GM18511 (cell line): Measurements from ENCODE around the gene CEP162.
"Not testable (repeated sequence)": the region's sequence is repeated elsewhere in the genome, so short reads cannot be mapped to it uniquely, and the experiment has no call there.

Experiments used
- ATAC-seq: cut with Tn5 transposase; IDR thresholded peaks from one replicate; pipeline ENCODE4 v1.9.1; 2021; ENCODE audit warnings: mild to moderate bottlenecking, moderate library complexity; ENCODE audit not compliant: unreplicated experiment

Gene CEP162, protein sequence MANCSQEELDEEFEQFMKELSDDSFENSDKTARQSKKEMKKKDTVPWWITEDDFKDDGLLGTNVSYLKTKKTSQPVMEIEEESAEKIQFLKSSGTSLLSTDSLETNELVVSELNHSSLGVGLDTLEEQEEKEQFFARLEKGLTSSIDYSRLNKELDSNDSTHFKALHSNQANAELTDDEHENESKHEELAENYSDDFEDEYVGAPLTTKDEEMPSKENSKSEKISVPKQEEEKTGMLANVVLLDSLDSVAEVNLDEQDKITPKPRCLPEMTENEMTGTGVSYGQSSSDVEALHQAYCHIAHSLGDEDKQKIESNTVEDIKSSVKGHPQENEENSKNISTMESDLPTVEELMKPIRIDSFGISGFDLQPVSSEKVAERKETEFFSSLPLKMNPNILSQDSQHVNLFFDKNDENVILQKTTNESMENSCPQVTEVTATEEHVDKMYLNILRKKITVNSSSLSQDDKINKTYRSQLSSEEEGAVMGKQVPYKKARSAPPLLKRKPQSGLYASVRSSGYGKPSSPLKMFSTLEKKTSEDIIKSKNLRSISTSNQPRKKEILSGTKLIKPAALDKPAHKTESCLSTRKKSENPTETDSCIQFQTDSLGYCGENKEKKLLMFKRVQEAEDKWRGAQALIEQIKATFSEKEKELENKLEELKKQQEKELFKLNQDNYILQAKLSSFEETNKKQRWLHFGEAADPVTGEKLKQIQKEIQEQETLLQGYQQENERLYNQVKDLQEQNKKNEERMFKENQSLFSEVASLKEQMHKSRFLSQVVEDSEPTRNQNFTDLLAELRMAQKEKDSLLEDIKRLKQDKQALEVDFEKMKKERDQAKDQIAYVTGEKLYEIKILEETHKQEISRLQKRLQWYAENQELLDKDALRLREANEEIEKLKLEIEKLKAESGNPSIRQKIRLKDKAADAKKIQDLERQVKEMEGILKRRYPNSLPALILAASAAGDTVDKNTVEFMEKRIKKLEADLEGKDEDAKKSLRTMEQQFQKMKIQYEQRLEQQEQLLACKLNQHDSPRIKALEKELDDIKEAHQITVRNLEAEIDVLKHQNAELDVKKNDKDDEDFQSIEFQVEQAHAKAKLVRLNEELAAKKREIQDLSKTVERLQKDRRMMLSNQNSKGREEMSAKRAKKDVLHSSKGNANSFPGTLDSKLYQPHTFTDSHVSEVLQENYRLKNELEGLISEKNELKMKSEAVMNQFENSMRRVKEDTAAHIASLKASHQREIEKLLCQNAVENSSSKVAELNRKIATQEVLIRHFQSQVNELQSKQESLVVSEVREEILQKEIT (N-terminal part only)

DNA sequence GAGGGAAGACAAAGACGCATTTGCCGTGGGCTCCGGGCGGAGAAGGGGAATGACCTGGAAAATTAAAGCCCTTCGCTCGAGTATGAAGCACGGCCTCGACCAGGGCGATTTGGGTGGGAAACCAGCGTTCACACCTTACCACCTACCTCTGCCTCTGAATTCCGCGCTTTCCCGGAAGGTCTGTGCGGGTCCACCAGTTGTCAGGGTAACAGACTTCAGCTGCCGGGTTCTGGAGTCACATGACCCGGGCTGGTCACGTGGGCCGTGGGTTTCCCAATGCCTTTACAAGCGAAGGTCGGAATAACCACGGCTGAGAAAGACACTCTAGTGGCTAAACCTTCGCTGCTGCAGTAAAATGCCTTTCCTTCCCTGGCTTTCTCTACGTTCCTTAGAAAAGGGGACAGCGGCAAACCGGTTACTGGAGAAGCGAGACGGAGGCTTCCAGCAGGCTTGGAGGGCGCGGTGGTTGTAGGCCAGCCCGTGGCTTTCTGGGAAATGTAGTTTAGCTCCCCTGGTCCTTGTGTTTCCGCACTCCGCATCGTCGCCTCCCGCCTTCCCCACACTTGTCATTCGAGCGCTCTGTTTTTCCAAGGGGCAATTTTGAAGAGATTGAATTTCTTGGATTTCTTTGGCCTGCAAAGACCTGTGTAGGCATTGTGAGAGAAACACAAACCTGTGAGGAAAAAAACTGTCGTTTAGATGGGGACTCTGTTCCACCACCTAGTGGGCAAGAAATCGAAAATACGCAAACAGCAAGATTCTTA, at the start of gene CEP162:
Gene CEP162, minus strand, starts transcription at position 210 of the 764 bp plus-strand sequence. CDS start 1,250 bp downstream, outside the sequence.
- peak; percentile 99 for ATAC-seq

DNA sequence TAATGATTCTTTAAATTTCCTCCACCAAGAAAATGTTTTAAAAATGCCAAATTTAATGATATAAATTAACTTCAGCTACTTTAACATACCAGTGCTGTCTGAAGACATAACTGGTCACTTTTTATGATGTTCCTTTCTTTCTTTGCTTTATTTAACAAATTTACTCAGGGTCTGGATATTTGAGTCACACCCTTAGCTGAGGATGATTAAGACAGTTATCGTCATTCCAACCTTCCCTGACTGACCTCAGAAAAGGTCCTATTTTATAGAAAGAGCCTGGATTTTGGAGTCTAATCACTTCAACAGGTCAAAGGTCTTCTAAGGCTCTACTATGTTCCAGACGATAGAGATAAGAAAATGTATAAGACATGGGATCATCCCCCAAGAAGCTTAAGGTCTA, 47.4 kb upstream of the CEP162 start:
- ATAC-seq, result no peak

GRCh38 chr6:84273048-84273809, 45.8 kb upstream of the CEP162 start:
- no peak for ATAC-seq

- ATAC-seq, result no peak
These were observed 44.9 kb upstream of the CEP162 start for GRCh38 chr6:84272298-84272697.

DNA sequence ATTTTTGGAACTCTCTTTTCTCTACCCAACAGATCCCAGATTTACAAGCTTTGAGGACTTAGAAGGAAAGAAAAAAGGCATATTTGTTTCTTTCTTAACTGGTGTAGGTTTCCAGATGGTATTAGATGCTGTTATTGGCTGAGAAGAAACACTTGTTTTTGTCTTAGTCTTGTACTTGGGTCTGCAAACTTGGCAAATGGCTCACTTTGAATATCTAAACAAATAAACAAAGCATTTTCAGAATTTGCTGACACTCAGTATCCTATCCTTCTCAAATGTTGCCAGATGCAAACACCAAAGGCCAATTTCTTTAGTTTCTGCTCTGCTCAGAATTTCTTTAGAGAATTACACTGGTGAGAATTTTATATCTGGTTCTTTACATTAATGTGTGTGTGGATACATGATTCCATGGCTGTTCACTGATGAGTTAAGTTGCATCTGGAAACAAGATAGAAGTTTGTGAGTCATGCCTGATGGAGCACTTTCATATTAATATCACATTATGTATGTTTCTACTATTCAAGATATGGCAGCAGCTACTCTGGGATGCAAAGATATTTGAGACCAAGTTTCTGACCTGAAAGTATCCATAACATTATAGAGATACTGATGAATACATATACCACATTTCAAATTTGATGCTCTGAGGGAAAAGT, 43.7 kb upstream of the CEP162 start:
- ATAC-seq, result no peak

DNA sequence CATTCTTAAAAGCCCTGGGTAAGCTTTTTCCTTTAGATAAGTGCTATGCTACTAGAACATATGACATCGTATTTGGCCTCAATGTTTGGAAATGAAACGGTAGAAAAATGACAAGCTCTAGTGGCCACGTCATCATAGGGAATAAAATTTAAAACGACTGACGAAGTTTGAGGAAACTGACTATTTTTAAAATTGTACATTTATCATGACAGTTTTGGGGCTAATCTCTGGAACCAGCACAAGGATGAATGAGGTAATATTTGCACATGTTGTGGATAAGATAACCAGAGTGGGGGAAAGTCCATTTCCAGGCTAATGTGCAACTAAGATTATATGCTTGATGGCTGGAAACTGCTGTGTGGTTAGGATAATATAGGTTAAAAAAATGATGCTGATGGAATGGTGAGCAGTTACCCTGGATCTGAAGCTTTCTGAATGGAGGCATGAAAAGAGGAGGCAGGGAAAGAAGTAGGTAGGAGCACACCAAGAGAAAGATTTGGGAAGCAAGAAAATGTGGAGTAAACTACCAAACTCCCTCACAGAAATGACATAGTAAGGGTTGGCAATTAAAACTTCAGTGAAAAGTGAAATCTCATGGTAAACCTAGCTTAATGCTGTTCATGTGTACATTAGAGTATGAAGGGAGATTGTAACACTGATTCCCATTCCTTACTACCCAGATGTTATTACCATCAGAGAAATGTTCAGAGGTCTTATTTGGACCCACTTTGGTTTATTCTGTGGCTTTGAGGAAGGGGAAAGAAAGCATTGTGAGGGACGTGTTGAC, 42.7 kb upstream of the CEP162 start:
- ATAC-seq, result no peak

DNA sequence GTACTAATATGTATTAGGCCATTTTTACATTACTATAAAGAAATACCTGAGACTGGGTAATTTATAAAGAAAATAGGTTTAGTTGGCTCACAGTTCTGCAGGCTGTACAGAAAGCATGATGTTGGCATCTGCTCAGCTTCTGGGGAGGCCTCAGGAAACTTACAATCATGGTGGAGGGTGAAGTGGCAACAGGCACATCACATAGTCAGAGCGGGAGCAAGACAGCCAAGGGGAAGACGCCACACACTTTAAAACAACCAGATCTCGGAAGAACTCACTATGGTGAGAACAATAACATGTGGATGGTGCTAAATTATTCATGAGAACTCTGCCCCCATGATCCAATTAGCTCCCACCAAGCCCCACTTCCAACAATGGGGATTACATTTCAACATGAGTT, 41.3 kb upstream of the CEP162 start:
- ATAC-seq, result no peak

- ATAC-seq, result no peak
These were observed 36.1 kb upstream of the CEP162 start for GRCh38 chr6:84263557-84263956.

DNA sequence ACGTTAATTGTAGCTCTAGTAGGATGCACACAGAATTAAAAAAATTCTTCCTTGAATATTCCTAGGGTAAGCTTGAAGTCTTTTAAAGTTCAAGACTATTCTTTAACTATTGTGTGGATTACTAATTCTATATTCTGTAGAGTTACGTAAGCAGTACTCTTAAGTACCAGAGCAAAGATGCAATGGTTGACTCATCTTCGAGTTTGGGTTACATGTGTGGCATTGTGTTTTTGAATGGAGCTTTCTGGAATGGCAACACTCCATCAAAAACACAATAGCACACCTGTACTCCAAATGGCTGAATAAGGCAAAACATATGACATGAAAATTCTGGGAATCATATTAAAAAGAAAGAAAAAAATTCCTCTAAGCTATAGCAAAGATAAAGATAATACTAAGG, 33.5 kb upstream of the CEP162 start:
- ATAC-seq, result no peak

DNA sequence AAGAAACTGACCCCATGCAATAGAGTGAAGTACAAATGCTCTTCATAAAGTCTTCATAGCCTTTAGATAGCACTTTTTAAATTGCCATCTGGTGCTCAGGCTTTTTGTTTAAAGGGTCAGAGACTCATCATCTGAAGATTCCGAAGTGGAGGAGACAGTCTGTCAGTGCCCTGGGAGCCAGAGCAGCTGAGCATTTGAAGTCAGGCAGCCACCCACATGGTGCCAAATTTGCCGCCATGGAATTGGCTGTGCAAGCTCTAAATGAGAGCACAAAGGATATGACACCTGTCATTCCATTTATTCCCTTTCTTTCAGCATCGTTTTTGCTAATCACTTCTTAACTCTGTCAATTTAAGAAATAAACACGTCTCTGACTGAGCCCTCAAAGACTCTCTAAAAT, 32.8 kb upstream of the CEP162 start:
- no peak for ATAC-seq

DNA sequence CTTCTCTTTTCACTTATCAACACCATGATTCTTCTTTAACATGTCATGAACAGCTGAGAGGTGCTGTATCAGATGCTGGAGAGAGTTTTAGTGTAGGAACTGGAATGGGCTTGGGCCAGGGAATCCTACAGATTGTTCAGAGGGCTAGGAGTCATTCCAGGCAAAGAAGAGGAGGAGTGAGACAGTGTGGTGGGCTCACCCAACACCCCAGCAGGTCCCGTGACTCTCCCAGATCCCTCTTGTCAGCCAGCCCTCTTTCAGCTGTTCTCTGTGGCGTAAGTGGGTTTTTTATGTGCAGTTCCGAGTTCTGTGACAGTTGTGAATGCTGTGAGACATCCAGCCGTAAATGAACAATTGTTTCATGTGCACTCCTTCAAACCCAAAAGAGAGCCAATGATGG, 31.4 kb upstream of the CEP162 start:
- ATAC-seq, result no peak

GRCh38 chr6:84258268-84258667, 30.8 kb upstream of the CEP162 start:
- ATAC-seq, result no peak

DNA sequence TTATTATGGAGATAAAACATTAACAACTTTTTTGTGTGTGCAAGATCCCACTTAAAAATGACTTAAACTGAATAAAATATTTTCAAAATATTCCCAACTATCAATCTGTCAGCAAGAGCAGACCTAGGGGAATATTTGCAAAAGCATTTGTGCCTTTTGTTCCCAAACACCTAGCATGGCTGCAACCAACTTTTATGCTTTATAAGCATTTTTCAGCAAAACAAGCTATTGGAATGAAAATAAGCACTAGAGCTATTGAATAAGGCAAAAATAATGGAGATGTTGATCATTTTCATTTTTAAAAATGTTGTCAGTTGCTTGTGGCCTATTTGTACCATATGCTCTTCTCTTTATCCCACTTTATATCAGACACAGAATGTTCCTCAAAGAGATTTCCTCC, 28.2 kb upstream of the CEP162 start:
- no peak for ATAC-seq

DNA sequence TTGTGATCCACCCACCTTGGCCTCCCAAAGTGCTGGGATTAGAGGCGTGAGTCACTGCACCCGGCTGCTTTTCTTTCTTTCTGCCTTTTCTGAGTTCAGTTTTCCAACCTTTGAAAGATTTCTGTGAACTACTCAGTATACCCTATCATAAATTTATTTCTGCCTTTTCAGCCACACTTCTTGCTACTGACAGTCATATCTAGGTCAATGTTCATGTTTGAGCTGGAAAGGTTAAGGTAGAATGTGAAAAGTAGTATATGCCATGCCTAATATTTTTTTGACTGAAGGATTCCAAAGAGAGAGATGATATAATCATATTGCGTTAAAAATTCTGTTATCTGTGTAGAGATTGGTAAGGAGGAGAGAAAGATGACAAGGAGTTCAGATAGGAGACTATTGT, 25.9 kb upstream of the CEP162 start:
- no peak for ATAC-seq

- no peak for ATAC-seq
These were observed 24.6 kb upstream of the CEP162 start for GRCh38 chr6:84251891-84252539.

- ATAC-seq, result no peak
These were observed 22.3 kb upstream of the CEP162 start for GRCh38 chr6:84249724-84250123.

DNA sequence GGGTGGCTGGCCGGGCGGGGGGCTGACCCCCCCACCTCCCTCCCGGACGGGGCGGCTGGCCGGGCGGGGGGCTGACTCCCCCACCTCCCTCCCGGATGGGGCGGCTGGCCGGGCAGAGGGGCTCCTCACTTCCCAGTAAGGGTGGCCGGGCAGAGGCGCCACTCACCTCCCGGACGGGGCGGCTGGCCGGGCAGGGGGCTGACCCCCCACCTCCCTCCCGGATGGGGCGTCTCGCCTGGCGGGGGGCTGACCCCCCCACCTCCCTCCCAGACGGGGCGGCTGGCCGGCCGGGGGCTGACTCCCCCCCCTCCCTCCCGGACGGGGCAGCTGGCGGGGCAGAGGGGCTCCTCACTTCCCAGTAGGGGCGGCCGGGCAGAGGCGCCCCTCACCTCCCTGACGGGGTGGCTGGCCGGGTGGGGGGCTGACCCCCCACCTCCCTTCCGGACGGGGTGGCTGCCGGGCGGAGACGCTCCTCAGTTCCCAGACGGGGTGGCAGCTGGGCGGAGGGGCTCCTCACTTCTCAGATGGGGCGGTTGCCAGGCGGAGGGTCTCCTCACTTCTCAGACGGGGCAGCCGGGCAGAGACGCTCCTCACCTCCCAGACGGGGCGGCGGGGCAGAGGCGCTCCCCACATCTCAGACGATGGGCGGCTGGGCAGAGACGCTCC, 17.1 kb upstream of the CEP162 start:
- not testable (repeated sequence) for ATAC-seq
